Neural crest cell (in vitro differentiated cells): Measurements from ENCODE around the gene CSRNP3. TPM values are rescaled to one million over a fixed set of nuclear protein-coding genes. Genes with fewer than 3 reads are reported as not detected.

Experiments
- DNase-seq: peaks from one replicate; pipeline ENCODE4 v3.0.0; 2021; ENCODE audit warnings: low read depth, mixed read lengths, low spot score
- H3K27ac Mint-ChIP-seq: one replicate; pipeline ENCODE4 v1.8.0; 2021; ENCODE audit warnings: mild to moderate bottlenecking, mixed read lengths; ENCODE audit not compliant: unreplicated experiment
- H3K27me3 Mint-ChIP-seq: 2 replicates; pipeline ENCODE4 v1.8.0; 2021; ENCODE audit warnings: low read depth, mild to moderate bottlenecking, mixed read lengths
- H3K36me3 Mint-ChIP-seq: 2 replicates; pipeline ENCODE4 v1.8.0; 2021; ENCODE audit warnings: low read depth, mild to moderate bottlenecking, mixed read lengths
- H3K4me1 Mint-ChIP-seq: 2 replicates; pipeline ENCODE4 v1.8.0; 2021; ENCODE audit warnings: mixed read lengths
- H3K4me3 Mint-ChIP-seq: one replicate; pipeline ENCODE4 v1.8.0; 2021; ENCODE audit warnings: mild to moderate bottlenecking, mixed read lengths
- H3K9me3 Mint-ChIP-seq: 2 replicates; pipeline ENCODE4 v1.8.0; 2021; ENCODE audit warnings: mixed read lengths
- CTCF ChIP-seq: fragments of 200-600 bp; sonication (generic); conservative IDR thresholded peaks from 2 replicates; pipeline ENCODE4 v1.5.0; 2021; ENCODE audit warnings: antibody characterized with exemption, mild to moderate bottlenecking
- total RNA-seq: library from RNA; stranded (reverse); gene quantifications from 2 replicates; pipeline ENCODE4 v1.2.1, GENCODE V29; 2021

Gene CSRNP3
- total RNA-seq, 1 donor from 2014 or later, result 28.4 TPM

- TF ChIP-seq CTCF, result no peak
- Mint-ChIP-seq H3K36me3 (no peaks in the 10 kb centered on the region), H3K27me3 (no peaks in the 10 kb centered on the region), H3K4me1 (no peaks in the 10 kb centered on the region), H3K9me3 (no peaks in the 10 kb centered on the region), H3K4me3 (no peak overlapping the region), H3K27ac (no peak overlapping the region)
- DNase-seq, result no peak
These were observed 40.6 kb upstream of the CSRNP3 start for GRCh38 chr2:165428926-165429325.

- DNase-seq, result no peak
- Mint-ChIP-seq H3K4me3 (no peak overlapping the region), H3K9me3 (no peaks in the 10 kb centered on the region), H3K27ac (no peak overlapping the region), H3K27me3 (no peaks in the 10 kb centered on the region), H3K36me3 (no peaks in the 10 kb centered on the region), H3K4me1 (peaks cover 6% of the 10 kb centered on the region)
- no peak for TF ChIP-seq CTCF
These were observed 38.5 kb upstream of the CSRNP3 start for GRCh38 chr2:165431014-165431413.

GRCh38 chr2:165432234-165432966 is 37.1 kb upstream of the CSRNP3 start:
- Mint-ChIP-seq H3K9me3 (no peaks in the 10 kb centered on the region), H3K4me3 (no peak overlapping the region), H3K36me3 (no peaks in the 10 kb centered on the region), H3K27me3 (no peaks in the 10 kb centered on the region), H3K27ac (no peak overlapping the region), H3K4me1 (peaks cover 6% of the 10 kb centered on the region)
- DNase-seq, result no peak
- no peak for TF ChIP-seq CTCF

GRCh38 chr2:165434865-165435496 is 34.5 kb upstream of the CSRNP3 start:
- Mint-ChIP-seq H3K4me3 (no peak overlapping the region), H3K36me3 (no peaks in the 10 kb centered on the region), H3K9me3 (no peaks in the 10 kb centered on the region), H3K27me3 (no peaks in the 10 kb centered on the region), H3K27ac (no peak overlapping the region), H3K4me1 (peaks cover 12% of the 10 kb centered on the region)
- no peak for TF ChIP-seq CTCF
- DNase-seq, result no peak

- Mint-ChIP-seq H3K36me3 (no peaks in the 10 kb centered on the region), H3K9me3 (no peaks in the 10 kb centered on the region), H3K27me3 (no peaks in the 10 kb centered on the region), H3K27ac (no peak overlapping the region), H3K4me3 (no peak overlapping the region), H3K4me1 (peaks cover 18% of the 10 kb centered on the region)
- no peak for TF ChIP-seq CTCF
- DNase-seq, result no peak
These were observed 33.9 kb upstream of the CSRNP3 start for GRCh38 chr2:165435611-165436010.
